Adipocyte (in vitro differentiated cells): Measurements from ENCODE around the gene UTP25.
A peak's percentile ranks its signal among the peaks of the same experiment; 100 is the strongest.

Source experiments
- DNase-seq: peaks from one replicate; pipeline ENCODE4 v3.0.0-alpha.2; 2015; ENCODE audit warnings: low read depth
- H3K27me3 ChIP-seq: replicated peaks from 2 replicates; pipeline ENCODE4 v1.7.0; 2013; ENCODE audit warnings: mild to moderate bottlenecking, low read length, moderate library complexity; ENCODE audit not compliant: control insufficient read depth, insufficient read depth
- H3K36me3 ChIP-seq: 2 replicates; pipeline ENCODE4 v1.7.0; 2013; ENCODE audit warnings: low read length, mild to moderate bottlenecking, moderate library complexity; ENCODE audit not compliant: control insufficient read depth, insufficient read depth, severe bottlenecking
- H3K4me1 ChIP-seq: 2 replicates; pipeline ENCODE4 v1.7.0; 2013; ENCODE audit warnings: mild to moderate bottlenecking, low read length, moderate library complexity; ENCODE audit not compliant: control insufficient read depth, insufficient read depth
- H3K4me3 ChIP-seq: 2 replicates; pipeline ENCODE4 v1.7.0; 2013; ENCODE audit warnings: mild to moderate bottlenecking, low read length, moderate library complexity
- H3K9ac ChIP-seq: 2 replicates; pipeline ENCODE4 v1.7.0; 2013; ENCODE audit warnings: mild to moderate bottlenecking, low read length, moderate library complexity
- H3K9me3 ChIP-seq: 2 replicates; pipeline ENCODE4 v1.7.0; 2013; ENCODE audit warnings: mild to moderate bottlenecking, low read length, moderate library complexity; ENCODE audit not compliant: control insufficient read depth

Gene UTP25

GRCh38 chr1:209827384-209828262 is at the start of gene UTP25:
UTP25 (plus strand) TSS chr1:209827972; CDS start chr1:209828064, 92 bp downstream.
- H3K9ac ChIP-seq: peak within 1 kb of the TSS; percentile 94
- peaks cover 19% of the 10 kb centered on the region for H3K36me3 ChIP-seq
- H3K4me1 ChIP-seq: peaks cover 47% of the 10 kb centered on the region
- H3K9me3 ChIP-seq: no peaks in the 10 kb centered on the region
- DNase-seq: peak; percentile 97
- H3K4me3 ChIP-seq: peak within 1 kb of the TSS; percentile 98
- H3K27me3 ChIP-seq: no peaks in the 10 kb centered on the region

- no peak overlapping the region for H3K9ac ChIP-seq
- no peak overlapping the region for H3K4me3 ChIP-seq
- H3K36me3 ChIP-seq: no peaks in the 10 kb centered on the region
- no peaks in the 10 kb centered on the region for H3K27me3 ChIP-seq
- no peak for DNase-seq
- H3K4me1 ChIP-seq: peaks cover 1% of the 10 kb centered on the region
- no peaks in the 10 kb centered on the region for H3K9me3 ChIP-seq
These were observed 49.7 kb upstream of the UTP25 start for GRCh38 chr1:209778102-209778501.

- Histone ChIP-seq H3K9ac (no peak overlapping the region), H3K4me3 (no peak overlapping the region), H3K27me3 (no peaks in the 10 kb centered on the region), H3K4me1 (peaks cover 14% of the 10 kb centered on the region), H3K9me3 (no peaks in the 10 kb centered on the region), H3K36me3 (no peaks in the 10 kb centered on the region)
- DNase-seq: no peak
These were observed 47.5 kb upstream of the UTP25 start for GRCh38 chr1:209780268-209780667.

- no peaks in the 10 kb centered on the region for H3K36me3 ChIP-seq
- H3K9me3 ChIP-seq: no peaks in the 10 kb centered on the region
- H3K27me3 ChIP-seq: peaks cover 9% of the 10 kb centered on the region
- peaks cover 25% of the 10 kb centered on the region for H3K4me1 ChIP-seq
- no peak for DNase-seq
- peak overlapping the region; percentile 97 for H3K9ac ChIP-seq
- peak overlapping the region; percentile 98 for H3K4me3 ChIP-seq
These were observed 44.4 kb upstream of the UTP25 start for GRCh38 chr1:209783386-209783785.

- peak within 1 kb of the TSS; percentile 97 for H3K9ac ChIP-seq
- no peaks in the 10 kb centered on the region for H3K36me3 ChIP-seq
- DNase-seq: peak; percentile 99
- peaks cover 25% of the 10 kb centered on the region for H3K4me1 ChIP-seq
- H3K9me3 ChIP-seq: no peaks in the 10 kb centered on the region
- H3K4me3 ChIP-seq: peak within 1 kb of the TSS; percentile 98
- peaks cover 17% of the 10 kb centered on the region for H3K27me3 ChIP-seq
These were observed 43.3 kb upstream of the UTP25 start, which contains the start of gene C1orf74 for GRCh38 chr1:209784265-209785169. C1orf74 (minus strand) TSS chr1:209784559; CDS start chr1:209783634, 925 bp downstream.

GRCh38 chr1:209785592-209785991 is 42.2 kb upstream of the UTP25 start:
- no peak overlapping the region for H3K4me3 ChIP-seq
- no peak overlapping the region for H3K9ac ChIP-seq
- peaks cover 25% of the 10 kb centered on the region for H3K4me1 ChIP-seq
- no peaks in the 10 kb centered on the region for H3K36me3 ChIP-seq
- peaks cover 28% of the 10 kb centered on the region for H3K27me3 ChIP-seq
- no peaks in the 10 kb centered on the region for H3K9me3 ChIP-seq
- no peak for DNase-seq

- no peak overlapping the region for H3K4me3 ChIP-seq
- H3K27me3 ChIP-seq: peaks cover 31% of the 10 kb centered on the region
- peaks cover 25% of the 10 kb centered on the region for H3K4me1 ChIP-seq
- no peaks in the 10 kb centered on the region for H3K36me3 ChIP-seq
- H3K9ac ChIP-seq: no peak overlapping the region
- no peak for DNase-seq
- no peaks in the 10 kb centered on the region for H3K9me3 ChIP-seq
These were observed 41.6 kb upstream of the UTP25 start for GRCh38 chr1:209786146-209786545.

GRCh38 chr1:209787551-209787950 is 40.2 kb upstream of the UTP25 start:
- Histone ChIP-seq H3K4me3 (no peak overlapping the region), H3K36me3 (no peaks in the 10 kb centered on the region), H3K9me3 (no peaks in the 10 kb centered on the region), H3K27me3 (peaks cover 43% of the 10 kb centered on the region), H3K4me1 (peaks cover 25% of the 10 kb centered on the region), H3K9ac (no peak overlapping the region)
- DNase-seq: no peak

- Histone ChIP-seq H3K4me3 (no peak overlapping the region), H3K27me3 (peaks cover 43% of the 10 kb centered on the region), H3K9ac (no peak overlapping the region), H3K4me1 (peaks cover 15% of the 10 kb centered on the region), H3K9me3 (no peaks in the 10 kb centered on the region), H3K36me3 (no peaks in the 10 kb centered on the region)
- DNase-seq: no peak
These were observed 38.5 kb upstream of the UTP25 start for GRCh38 chr1:209789245-209789644.

GRCh38 chr1:209790286-209791193 is 37.2 kb upstream of the UTP25 start:
- peaks cover 11% of the 10 kb centered on the region for H3K4me1 ChIP-seq
- no peak overlapping the region for H3K4me3 ChIP-seq
- H3K27me3 ChIP-seq: peaks cover 43% of the 10 kb centered on the region
- H3K9ac ChIP-seq: no peak overlapping the region
- H3K36me3 ChIP-seq: no peaks in the 10 kb centered on the region
- DNase-seq: no peak
- no peaks in the 10 kb centered on the region for H3K9me3 ChIP-seq
